ENCODE data around the gene CLIC1.

The CLIC1 gene

DNA sequence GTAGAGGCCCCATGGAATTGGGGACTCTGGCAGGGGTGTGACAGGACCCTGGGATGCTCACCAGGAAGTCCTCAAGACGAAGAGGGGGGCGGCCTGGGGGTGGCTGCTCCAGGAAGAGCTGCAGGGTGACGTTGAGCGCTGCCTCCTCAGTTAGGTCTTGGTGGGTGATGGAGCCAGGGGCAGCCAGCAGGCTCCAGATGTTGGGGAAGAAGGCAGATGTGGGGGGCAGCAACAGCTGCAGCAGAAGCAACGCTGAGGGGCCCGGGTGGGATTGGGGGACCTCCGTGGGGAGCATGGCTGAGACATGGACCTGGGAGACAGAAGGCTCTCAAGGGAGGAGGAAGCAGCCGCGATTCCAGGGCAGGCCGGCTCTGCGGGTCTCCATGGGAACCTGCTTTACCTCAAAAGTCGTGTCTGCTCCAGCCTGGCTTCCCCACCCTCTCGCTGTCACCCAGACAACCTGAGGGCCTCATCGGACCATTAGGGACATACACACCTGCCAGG, 40.2 kb upstream of the CLIC1 start:
- TF ChIP-seq CTCF (IDR thresholded peaks at IDR 0.05; ENCODE audit: control insufficient read depth, extremely low read depth, insufficient read depth), result no peak
- no peak for DNase-seq (ENCODE audit: low read depth)

DNA sequence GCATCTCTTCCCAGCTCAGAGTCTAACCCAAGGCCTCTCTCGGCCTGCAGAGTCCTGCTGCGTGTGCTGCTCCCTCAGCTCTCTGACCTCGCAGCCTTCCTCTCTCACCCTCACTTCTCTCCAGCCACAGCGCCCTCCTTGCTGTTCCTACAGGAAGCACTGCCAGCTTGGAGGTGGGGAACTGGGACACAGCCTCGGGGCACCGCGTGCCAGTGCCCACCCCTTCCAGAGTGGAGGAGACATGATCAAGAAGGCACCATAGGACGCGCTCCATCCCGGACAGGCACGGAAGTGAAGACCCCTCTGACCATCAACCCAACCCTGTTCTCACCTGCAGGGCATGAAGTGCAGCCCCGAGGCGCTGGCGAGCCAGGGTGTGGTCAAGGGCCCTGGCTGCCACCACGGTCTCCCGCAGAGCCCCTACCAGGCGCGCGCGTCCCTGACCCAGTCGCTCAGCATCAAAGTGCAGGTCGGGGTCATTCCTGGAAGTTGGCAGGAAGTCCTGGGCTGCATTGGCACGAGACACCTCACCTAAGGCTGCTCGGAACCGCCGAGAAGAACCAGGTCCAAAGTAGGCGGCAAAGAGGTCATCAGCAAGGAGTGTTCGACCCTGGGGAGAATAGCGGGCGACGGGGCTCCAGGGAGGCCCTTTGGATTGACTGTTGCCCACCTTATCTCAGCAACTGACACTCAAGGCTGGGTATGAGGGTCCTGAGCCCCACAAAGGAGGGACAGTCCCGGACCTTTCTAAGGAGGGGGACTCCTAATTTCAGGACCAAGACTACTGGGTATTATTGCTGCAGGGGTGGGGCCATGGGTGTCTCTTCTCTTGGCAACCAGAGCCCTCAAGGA, 39.5 kb upstream of the CLIC1 start:
- no peak overlapping the region for H3K4me3 ChIP-seq (ENCODE audit: low read depth, low read length)
- no peak for TF ChIP-seq CTCF (IDR thresholded peaks at IDR 0.05; ENCODE audit: control insufficient read depth, extremely low read depth, insufficient read depth)
- DNase-seq (ENCODE audit: low read depth), result no peak

More for the DNA sequence above, 40.2 kb upstream of the CLIC1 start:
- H3K4me3 ChIP-seq (ENCODE audit: low read depth, low read length), result no peak overlapping the region

DNA sequence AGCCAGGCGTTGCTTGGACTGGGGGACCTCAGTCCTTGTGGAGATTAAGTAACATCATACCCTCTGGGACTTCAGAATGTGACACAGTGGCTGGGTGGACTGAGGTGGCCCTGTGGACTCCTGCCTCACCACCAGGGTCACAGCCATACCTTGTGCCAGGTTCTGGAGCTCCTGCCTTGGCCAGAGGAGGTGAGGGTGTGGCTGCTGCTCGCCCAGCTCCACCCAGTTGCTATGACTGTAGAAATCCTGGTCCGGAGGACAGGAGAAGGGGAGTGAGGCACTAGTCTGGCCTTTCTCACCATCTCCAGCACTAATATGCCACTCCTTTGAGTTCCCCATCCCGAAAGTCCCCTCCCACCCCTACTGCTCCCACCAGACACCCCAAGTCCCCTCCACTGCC, 38.9 kb upstream of the CLIC1 start:
- no peak overlapping the region for H3K4me3 ChIP-seq (ENCODE audit: low read depth, low read length)
- DNase-seq (ENCODE audit: low read depth), result no peak
- TF ChIP-seq CTCF (IDR thresholded peaks at IDR 0.05; ENCODE audit: control insufficient read depth, extremely low read depth, insufficient read depth), result no peak

DNA sequence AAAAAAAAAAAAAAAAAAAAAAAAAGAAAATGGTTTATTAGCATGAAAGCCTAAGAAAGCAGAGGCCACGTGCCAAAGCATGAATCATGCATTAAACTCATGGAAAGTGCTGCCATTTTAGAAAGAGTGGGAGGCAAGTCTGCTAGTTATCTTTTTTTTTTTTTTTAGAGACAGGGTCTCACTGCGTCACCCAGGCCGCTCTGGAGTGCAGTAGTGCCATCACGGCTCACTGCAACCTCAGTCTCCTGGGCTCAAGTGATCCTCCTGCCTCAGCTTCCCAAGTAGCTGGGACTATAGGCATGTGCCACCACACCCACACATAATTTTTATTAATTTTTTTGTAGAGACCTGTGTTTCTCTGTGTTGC, 35.6 kb upstream of the CLIC1 start:
- DNase-seq (ENCODE audit: low read depth), result no peak
- no peak for TF ChIP-seq CTCF (IDR thresholded peaks at IDR 0.05; ENCODE audit: control insufficient read depth, extremely low read depth, insufficient read depth)
- no peak overlapping the region for H3K4me3 ChIP-seq (ENCODE audit: low read depth, low read length)

DNA sequence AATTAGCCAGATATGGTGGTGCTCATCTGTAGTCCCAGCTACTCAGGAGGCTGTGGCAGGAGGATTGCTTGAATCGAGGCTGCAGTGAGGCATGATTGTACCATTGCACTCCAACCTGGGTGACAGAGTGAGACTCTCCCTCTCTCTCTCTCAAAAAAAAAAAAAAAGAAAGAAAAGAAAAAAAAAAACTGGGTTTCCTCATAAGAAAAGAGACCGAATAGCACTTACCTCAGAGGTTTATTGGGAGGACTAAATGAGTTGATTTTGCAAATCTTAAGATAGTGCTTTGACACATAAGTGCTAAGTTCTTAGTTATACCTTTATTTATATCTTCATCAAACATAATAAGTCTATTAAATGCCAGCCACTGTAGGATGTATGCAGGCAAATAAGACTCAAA, 34.5 kb upstream of the CLIC1 start:
- DNase-seq (ENCODE audit: low read depth), result no peak
- H3K4me3 ChIP-seq (ENCODE audit: low read depth, low read length), result no peak overlapping the region
- TF ChIP-seq CTCF (IDR thresholded peaks at IDR 0.05; ENCODE audit: control insufficient read depth, extremely low read depth, insufficient read depth), result no peak

- no peak for DNase-seq (ENCODE audit: low read depth)
- TF ChIP-seq CTCF (IDR thresholded peaks at IDR 0.05; ENCODE audit: control insufficient read depth, extremely low read depth, insufficient read depth), result peak; percentile 78
- no peak overlapping the region for H3K4me3 ChIP-seq (ENCODE audit: low read depth, low read length)
These were observed 33.5 kb upstream of the CLIC1 start for GRCh38 chr6:31769684-31770371.
